Activated naive CD4-positive, alpha-beta T cell treated with anti-CD3 and anti-CD28 coated beads for 36 hours (primary cell): ENCODE data around the gene CLCC1. TPM values are rescaled to one million over a fixed set of nuclear protein-coding genes. Genes with fewer than 3 reads are reported as not detected.

Source experiments
- total RNA-seq, 2 experiments: library from RNA; stranded (reverse); gene quantifications; one replicate each; pipeline ENCODE4 v1.2.3, GENCODE V29; 2021

Gene CLCC1
- total RNA-seq, 2 experiments from 2014 or later, result 14.3 to 15.2 TPM

Other genes with a start within 250 kb of the CLCC1 start
- gene STXBP3, start 216.8 kb downstream of the CLCC1 start, total RNA-seq, result 10 to 100 TPM; 29.1 to 30.3 TPM
- not detected for gene AKNAD1, start 106.4 kb downstream of the CLCC1 start, total RNA-seq
- gene GPSM2, start 86.5 kb downstream of the CLCC1 start, total RNA-seq, result 10 to 100 TPM; 15.9 to 19.3 TPM
- 1 to 10 TPM; 8.2 to 8.4 TPM for gene WDR47, start 78.6 kb upstream of the CLCC1 start, total RNA-seq
- gene TAF13, start 112.5 kb upstream of the CLCC1 start, total RNA-seq, result 10 to 100 TPM; 20.1 to 23.7 TPM
- gene TMEM167B, start 127.3 kb upstream of the CLCC1 start, total RNA-seq, result 10 to 100 TPM; 35.0 to 37.6 TPM
- 1 to 10 TPM; 4.4 to 5.4 TPM for gene ELAPOR1, start 150.6 kb upstream of the CLCC1 start, total RNA-seq